ENCODE measurements around the gene BRSK1. TPM values are rescaled to one million over a fixed set of nuclear protein-coding genes. Genes with fewer than 3 reads are reported as not detected.

Gene BRSK1
- total and polyA plus RNA-seq, 10 donors = 0.70 to 2.9 (median 1.6) TPM

- intact Hi-C loops (cut with DNase I; ENCODE audit: low total_unique reads) = no loop called here
- 73 to 85% (median 74%) methylated on average over 31 to 32 of the region's 32 CpGs for WGBS, 5 donors
- peaks cover 0 to 61% (median 14%) of the 10 kb centered on the region in 7 donors for H3K27me3 ChIP-seq (replicated peaks in 1 of 7)
- TF ChIP-seq CTCF (IDR thresholded peaks at IDR 0.05 in 8 of 11, conservative IDR thresholded peaks at IDR 0.05 in 3 of 11) (no peak), POLR2A (IDR thresholded peaks at IDR 0.05) (no peak), POLR2AphosphoS5 (IDR thresholded peaks at IDR 0.05) (peak in 1 of 3 donors; percentile 8)
- H3K9me3 ChIP-seq = no peaks in the 10 kb centered on the region
- H3K4me1 ChIP-seq = peaks cover 4 to 12% (median 7%) of the 10 kb centered on the region in 6 donors
- H3K4me3 ChIP-seq = no peak overlapping the region
- H3K27ac ChIP-seq = no peak overlapping the region
- DNase-seq = no peak
- H3K36me3 ChIP-seq = no peaks in the 10 kb centered on the region
These were observed 75.4 kb downstream of the BRSK1 start for GRCh38 chr19:55358943-55359908.

DNA sequence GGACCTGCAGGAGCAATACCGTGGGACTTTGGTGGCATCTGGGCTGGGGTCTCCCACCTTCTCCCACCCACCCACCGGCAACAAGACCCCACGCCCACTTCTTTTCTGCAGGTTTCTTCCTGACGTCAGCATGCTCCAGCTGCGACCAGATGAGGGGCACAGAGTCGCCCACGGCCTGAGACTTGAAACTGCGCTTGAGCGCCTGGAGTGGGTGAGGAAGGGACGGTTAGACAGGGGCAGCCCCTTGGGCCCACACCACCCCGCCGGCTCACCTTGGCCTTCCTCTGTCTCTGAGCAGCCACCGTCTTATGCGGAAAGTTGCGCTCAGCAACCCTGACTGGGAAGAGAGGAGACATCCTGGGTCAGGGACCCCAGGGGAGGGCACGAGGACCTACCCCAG lies 77.1 kb downstream of the BRSK1 start:
- no peak for DNase-seq
- no peak overlapping the region for H3K27ac ChIP-seq

More for the DNA sequence above, 77.1 kb downstream of the BRSK1 start:
- TF ChIP-seq CTCF (IDR thresholded peaks at IDR 0.05 in 8 of 11, conservative IDR thresholded peaks at IDR 0.05 in 3 of 11) (no peak), POLR2A (IDR thresholded peaks at IDR 0.05) (no peak), POLR2AphosphoS5 (IDR thresholded peaks at IDR 0.05) (no peak)
- H3K36me3 ChIP-seq = no peaks in the 10 kb centered on the region
- peaks cover 0 to 51% (median 0%) of the 10 kb centered on the region in 7 donors for H3K27me3 ChIP-seq (replicated peaks in 1 of 7)
- no peak overlapping the region for H3K4me3 ChIP-seq
- intact Hi-C loops (cut with DNase I; ENCODE audit: low total_unique reads) = no loop called here
- 79 to 91% (median 86%) methylated on average over 13 to 16 of the region's 16 CpGs for WGBS, 5 donors
- no peaks in the 10 kb centered on the region for H3K4me1 ChIP-seq
- H3K9me3 ChIP-seq = no peaks in the 10 kb centered on the region

Small RNA genes within 50 kb of the gene (microRNA-seq; reads per million reads assigned to microRNA genes)
- 0.85 to 2.8 (median 1.8) reads per million in 3 donors for gene MIR6802
- gene MIR6803 = 14.1 to 27.0 (median 15.8) reads per million in 3 donors

Small RNA genes within 50 kb of the gene (small RNA-seq; reads per million reads assigned to genes)
- gene MIR6802 (0 to 0.49 (median 0) reads per million in 4 donors), gene MIR6803 (0 to 0.53 (median 0.39) reads per million in 4 donors)

Other genes starting within 250 kb of the BRSK1 start
- 1 to 10 TPM; 1.3 to 3.8 (median 1.7) TPM for gene GP6, start 245.7 kb upstream of the BRSK1 start, total RNA-seq
- under 1 TPM; 0.09 to 0.41 (median 0.35) TPM for gene GP6, start 245.7 kb upstream of the BRSK1 start, polyA plus RNA-seq
- gene RDH13, start 220.8 kb upstream of the BRSK1 start, total RNA-seq = 10 to 100 TPM; 15.3 to 31.5 (median 17.9) TPM
- gene RDH13, start 220.8 kb upstream of the BRSK1 start, polyA plus RNA-seq = 10 to 100 TPM in 1 of 3 donors, 1 to 10 TPM in 2; 4.6 to 13.5 (median 7.6) TPM
- gene EPS8L1, start 208.1 kb upstream of the BRSK1 start, total RNA-seq = 1 to 10 TPM in 5 of 7 donors, under 1 TPM in 1, not detected in 1; 0.37 to 3.4 (median 2.2) TPM
- 1 to 10 TPM; 5.2 to 5.3 (median 5.3) TPM for gene EPS8L1, start 208.1 kb upstream of the BRSK1 start, polyA plus RNA-seq
- gene PPP1R12C, start 166.4 kb upstream of the BRSK1 start, total RNA-seq = 100 to 1,000 TPM in 5 of 7 donors, 10 to 100 TPM in 2; 88.2 to 193 (median 129) TPM
- 100 to 1,000 TPM in 2 of 3 donors, 10 to 100 TPM in 1; 98.2 to 292 (median 263) TPM for gene PPP1R12C, start 166.4 kb upstream of the BRSK1 start, polyA plus RNA-seq
- gene TNNT1, start 134.8 kb upstream of the BRSK1 start, total RNA-seq = 1 to 10 TPM in 4 of 7 donors, not detected in 3; 1.3 to 5.4 (median 2.6) TPM
- gene TNNT1, start 134.8 kb upstream of the BRSK1 start, polyA plus RNA-seq = 1 to 10 TPM in 1 of 3 donors, under 1 TPM in 2; 0.26 to 6.2 (median 0.94) TPM
- gene TNNI3, start 126.3 kb upstream of the BRSK1 start, total RNA-seq = not detected
- under 1 TPM; 0.15 to 0.74 (median 0.70) TPM for gene TNNI3, start 126.3 kb upstream of the BRSK1 start, polyA plus RNA-seq
- 1 to 10 TPM in 2 of 7 donors, under 1 TPM in 3, not detected in 2; 0.68 to 1.1 (median 0.76) TPM for gene DNAAF3, start 117.4 kb upstream of the BRSK1 start, total RNA-seq
- under 1 TPM; 0.28 to 0.45 (median 0.36) TPM for gene DNAAF3, start 117.4 kb upstream of the BRSK1 start, polyA plus RNA-seq
- gene SYT5, start 103.7 kb upstream of the BRSK1 start, total RNA-seq = 1 to 10 TPM in 1 of 7 donors, not detected in 6; 1.4 TPM
- under 1 TPM; 0.06 to 0.23 (median 0.13) TPM for gene SYT5, start 103.7 kb upstream of the BRSK1 start, polyA plus RNA-seq
- 10 to 100 TPM; 36.8 to 97.9 (median 53.8) TPM for gene PTPRH, start 74.5 kb upstream of the BRSK1 start, total RNA-seq
- 10 to 100 TPM in 2 of 3 donors, 1 to 10 TPM in 1; 6.5 to 31.7 (median 14.9) TPM for gene PTPRH, start 74.5 kb upstream of the BRSK1 start, polyA plus RNA-seq
- 10 to 100 TPM in 3 of 7 donors, 1 to 10 TPM in 4; 7.5 to 11.7 (median 9.6) TPM for gene TMEM86B, start 55.2 kb upstream of the BRSK1 start, total RNA-seq
- 10 to 100 TPM; 11.8 to 31.5 (median 28.2) TPM for gene TMEM86B, start 55.2 kb upstream of the BRSK1 start, polyA plus RNA-seq
- 100 to 1,000 TPM; 113 to 150 (median 133) TPM for gene PPP6R1, start 25.0 kb upstream of the BRSK1 start, total RNA-seq
- 10 to 100 TPM; 49.2 to 90.5 (median 65.1) TPM for gene PPP6R1, start 25.0 kb upstream of the BRSK1 start, polyA plus RNA-seq
- gene HSPBP1, start 3.9 kb upstream of the BRSK1 start, total RNA-seq = 10 to 100 TPM; 14.2 to 26.8 (median 17.6) TPM
- 10 to 100 TPM; 14.2 to 27.0 (median 26.4) TPM for gene HSPBP1, start 3.9 kb upstream of the BRSK1 start, polyA plus RNA-seq
- 10 to 100 TPM in 3 of 7 donors, 1 to 10 TPM in 4; 5.6 to 34.1 (median 9.9) TPM for gene TMEM150B, start 41.3 kb downstream of the BRSK1 start, total RNA-seq
- 1 to 10 TPM; 1.7 to 6.5 (median 4.1) TPM for gene TMEM150B, start 41.3 kb downstream of the BRSK1 start, polyA plus RNA-seq
- 10 to 100 TPM; 10.5 to 18.1 (median 12.8) TPM for gene KMT5C, start 55.9 kb downstream of the BRSK1 start, total RNA-seq
- 10 to 100 TPM in 1 of 3 donors, 1 to 10 TPM in 2; 5.7 to 12.2 (median 7.8) TPM for gene KMT5C, start 55.9 kb downstream of the BRSK1 start, polyA plus RNA-seq
- gene COX6B2, start 70.7 kb downstream of the BRSK1 start, total RNA-seq = 1 to 10 TPM in 1 of 7 donors, under 1 TPM in 4, not detected in 2; 0.30 to 1.6 (median 0.63) TPM
- under 1 TPM in 2 of 3 donors, not detected in 1; 0.06 to 0.08 TPM for gene COX6B2, start 70.7 kb downstream of the BRSK1 start, polyA plus RNA-seq
- not detected for gene GARIN5B, start 79.3 kb downstream of the BRSK1 start, total RNA-seq
- gene GARIN5B, start 79.3 kb downstream of the BRSK1 start, polyA plus RNA-seq = not detected
- gene IL11, start 86.5 kb downstream of the BRSK1 start, total RNA-seq = under 1 TPM in 1 of 7 donors, not detected in 6; 0.23 TPM
- gene IL11, start 86.5 kb downstream of the BRSK1 start, polyA plus RNA-seq = under 1 TPM in 2 of 3 donors, not detected in 1; 0.04 to 0.06 TPM
- not detected for gene TMEM190, start 92.8 kb downstream of the BRSK1 start, total RNA-seq
- gene TMEM190, start 92.8 kb downstream of the BRSK1 start, polyA plus RNA-seq = under 1 TPM in 1 of 3 donors, not detected in 2; 0.20 TPM
- gene TMEM238, start 100.3 kb downstream of the BRSK1 start, total RNA-seq = 1 to 10 TPM; 3.7 to 8.8 (median 5.0) TPM
- under 1 TPM in 2 of 3 donors, not detected in 1; 0.17 to 0.32 TPM for gene TMEM238, start 100.3 kb downstream of the BRSK1 start, polyA plus RNA-seq
- gene RPL28, start 101.9 kb downstream of the BRSK1 start, total RNA-seq = 1,000 to 10,000 TPM in 5 of 7 donors, 100 to 1,000 TPM in 2; 581 to 2,029 (median 1,447) TPM
- gene RPL28, start 101.9 kb downstream of the BRSK1 start, polyA plus RNA-seq = 1,000 to 10,000 TPM; 3,566 to 4,833 (median 4,082) TPM
- 10 to 100 TPM; 14.4 to 40.8 (median 23.8) TPM for gene UBE2S, start 123.8 kb downstream of the BRSK1 start, total RNA-seq
- gene UBE2S, start 123.8 kb downstream of the BRSK1 start, polyA plus RNA-seq = 10 to 100 TPM in 2 of 3 donors, 1 to 10 TPM in 1; 4.9 to 18.7 (median 11.8) TPM
- under 1 TPM in 1 of 7 donors, not detected in 6; 0.27 TPM for gene SHISA7, start 159.3 kb downstream of the BRSK1 start, total RNA-seq
- under 1 TPM in 1 of 3 donors, not detected in 2; 0.03 TPM for gene SHISA7, start 159.3 kb downstream of the BRSK1 start, polyA plus RNA-seq
- gene ISOC2, start 177.6 kb downstream of the BRSK1 start, total RNA-seq = 10 to 100 TPM; 38.6 to 85.0 (median 54.5) TPM
- gene ISOC2, start 177.6 kb downstream of the BRSK1 start, polyA plus RNA-seq = 10 to 100 TPM; 55.6 to 98.7 (median 64.5) TPM
- not detected for gene C19orf85, start 180.8 kb downstream of the BRSK1 start, total RNA-seq
- gene C19orf85, start 180.8 kb downstream of the BRSK1 start, polyA plus RNA-seq = not detected
- 10 to 100 TPM in 3 of 7 donors, 1 to 10 TPM in 4; 4.4 to 13.6 (median 9.7) TPM for gene ZNF628, start 192.6 kb downstream of the BRSK1 start, total RNA-seq
- 1 to 10 TPM; 1.4 to 8.2 (median 1.7) TPM for gene ZNF628, start 192.6 kb downstream of the BRSK1 start, polyA plus RNA-seq
- 10 to 100 TPM in 1 of 7 donors, 1 to 10 TPM in 6; 1.9 to 10.3 (median 6.9) TPM for gene NAT14, start 201.2 kb downstream of the BRSK1 start, total RNA-seq
- gene NAT14, start 201.2 kb downstream of the BRSK1 start, polyA plus RNA-seq = 10 to 100 TPM; 13.8 to 17.7 (median 15.5) TPM
- 10 to 100 TPM; 11.0 to 30.6 (median 24.1) TPM for gene SSC5D, start 204.4 kb downstream of the BRSK1 start, total RNA-seq
- 1 to 10 TPM in 2 of 3 donors, under 1 TPM in 1; 0.61 to 7.4 (median 2.5) TPM for gene SSC5D, start 204.4 kb downstream of the BRSK1 start, polyA plus RNA-seq